ENCODE data around the gene PRG3. TPM values are rescaled to one million over a fixed set of nuclear protein-coding genes. Genes with fewer than 3 reads are reported as not detected.

The PRG3 gene
- total and polyA plus RNA-seq, 9 of the 15 experiments (the other 6 are each of a cell fraction or from before 2014, with no cell fraction given) = 0.18 to 0.55 (median 0.38) TPM; not detected in 6

DNA sequence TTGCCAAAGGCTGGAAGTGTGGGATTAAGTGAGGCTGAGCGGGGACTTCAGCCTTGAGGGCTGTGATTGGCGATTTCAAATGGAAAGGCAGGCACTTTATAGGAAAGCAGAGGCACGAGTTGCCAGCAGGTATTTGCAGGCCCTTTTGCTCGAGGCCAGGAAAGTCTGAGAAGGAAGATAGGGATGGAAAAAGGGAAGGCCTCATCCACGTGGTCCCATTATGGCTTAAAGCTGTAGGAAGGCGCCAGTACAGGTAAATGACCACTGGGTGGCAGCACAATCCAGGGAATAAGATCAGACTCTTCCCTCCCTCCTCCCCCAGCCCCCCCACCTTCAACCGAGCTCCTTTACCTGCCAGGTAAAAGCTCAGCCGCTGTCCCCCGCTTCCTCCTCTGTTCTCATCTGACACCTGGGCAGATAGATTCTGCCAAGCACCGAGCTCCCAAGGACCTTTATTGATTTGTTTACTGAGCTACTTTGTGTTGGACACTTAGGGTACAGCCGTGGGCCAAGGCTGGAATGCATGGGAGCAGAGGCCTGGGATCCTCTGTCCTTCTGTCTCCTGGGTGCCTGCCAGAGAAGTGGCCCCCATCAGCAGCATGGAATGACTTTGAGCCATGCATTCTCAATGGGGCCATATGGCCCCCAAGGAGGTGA is 35.3 kb downstream of the PRG3 start (continued):
- TF ChIP-seq BHLHE40 (IDR thresholded peaks at IDR 0.05; ENCODE audit: low read length) (no peak), ELF2 (CRISPR knock-in tag; IDR thresholded peaks at IDR 0.05) (no peak), TFAM (CRISPR knock-in tag; conservative IDR thresholded peaks at IDR 0.05) (no peak), JUND (IDR thresholded peaks at IDR 0.05; ENCODE audit: borderline replicate concordance, low read depth, low read length) (no peak), JUND (tag; IDR thresholded peaks at IDR 0.05; ENCODE audit: borderline replicate concordance, low read depth, low read length) (no peak), NFRKB (IDR thresholded peaks at IDR 0.05; ENCODE audit: low read depth) (no peak), ZEB2 (IDR thresholded peaks at IDR 0.05) (no peak), NCOA6 (IDR thresholded peaks at IDR 0.05) (no peak), PHF21A (IDR thresholded peaks at IDR 0.05; ENCODE audit: borderline replicate concordance, low read depth) (no peak), ZNF121 (CRISPR knock-in tag; conservative IDR thresholded peaks at IDR 0.05) (no peak), TOE1 (IDR thresholded peaks at IDR 0.05; ENCODE audit: borderline replicate concordance) (no peak), TOE1 (CRISPR knock-in tag; IDR thresholded peaks at IDR 0.05; ENCODE audit: borderline replicate concordance, low read depth) (no peak), FOXP1 (CRISPR knock-in tag; IDR thresholded peaks at IDR 0.05) (no peak), NR2C2 (CRISPR knock-in tag; IDR thresholded peaks at IDR 0.05) (no peak), NR2C2 (tag; IDR thresholded peaks at IDR 0.05) (no peak)
- TF ChIP-seq, protein P1, sequence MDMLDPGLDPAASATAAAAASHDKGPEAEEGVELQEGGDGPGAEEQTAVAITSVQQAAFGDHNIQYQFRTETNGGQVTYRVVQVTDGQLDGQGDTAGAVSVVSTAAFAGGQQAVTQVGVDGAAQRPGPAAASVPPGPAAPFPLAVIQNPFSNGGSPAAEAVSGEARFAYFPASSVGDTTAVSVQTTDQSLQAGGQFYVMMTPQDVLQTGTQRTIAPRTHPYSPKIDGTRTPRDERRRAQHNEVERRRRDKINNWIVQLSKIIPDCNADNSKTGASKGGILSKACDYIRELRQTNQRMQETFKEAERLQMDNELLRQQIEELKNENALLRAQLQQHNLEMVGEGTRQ (CRISPR knock-in tag; IDR thresholded peaks at IDR 0.05) = peak; percentile 26; the same call in 1 of the 2 replicates
- TF ChIP-seq, protein P2, sequence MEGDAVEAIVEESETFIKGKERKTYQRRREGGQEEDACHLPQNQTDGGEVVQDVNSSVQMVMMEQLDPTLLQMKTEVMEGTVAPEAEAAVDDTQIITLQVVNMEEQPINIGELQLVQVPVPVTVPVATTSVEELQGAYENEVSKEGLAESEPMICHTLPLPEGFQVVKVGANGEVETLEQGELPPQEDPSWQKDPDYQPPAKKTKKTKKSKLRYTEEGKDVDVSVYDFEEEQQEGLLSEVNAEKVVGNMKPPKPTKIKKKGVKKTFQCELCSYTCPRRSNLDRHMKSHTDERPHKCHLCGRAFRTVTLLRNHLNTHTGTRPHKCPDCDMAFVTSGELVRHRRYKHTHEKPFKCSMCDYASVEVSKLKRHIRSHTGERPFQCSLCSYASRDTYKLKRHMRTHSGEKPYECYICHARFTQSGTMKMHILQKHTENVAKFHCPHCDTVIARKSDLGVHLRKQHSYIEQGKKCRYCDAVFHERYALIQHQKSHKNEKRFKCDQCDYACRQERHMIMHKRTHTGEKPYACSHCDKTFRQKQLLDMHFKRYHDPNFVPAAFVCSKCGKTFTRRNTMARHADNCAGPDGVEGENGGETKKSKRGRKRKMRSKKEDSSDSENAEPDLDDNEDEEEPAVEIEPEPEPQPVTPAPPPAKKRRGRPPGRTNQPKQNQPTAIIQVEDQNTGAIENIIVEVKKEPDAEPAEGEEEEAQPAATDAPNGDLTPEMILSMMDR (IDR thresholded peaks at IDR 0.05 in 2 of 3, conservative IDR thresholded peaks at IDR 0.05 in 1 of 3; ENCODE audit: insufficient read depth in 2 of 3, low read depth in 1 of 3, low read length in 3 of 3) = peak; percentile 68 to 79 (median 70)
- TF ChIP-seq, protein P3, sequence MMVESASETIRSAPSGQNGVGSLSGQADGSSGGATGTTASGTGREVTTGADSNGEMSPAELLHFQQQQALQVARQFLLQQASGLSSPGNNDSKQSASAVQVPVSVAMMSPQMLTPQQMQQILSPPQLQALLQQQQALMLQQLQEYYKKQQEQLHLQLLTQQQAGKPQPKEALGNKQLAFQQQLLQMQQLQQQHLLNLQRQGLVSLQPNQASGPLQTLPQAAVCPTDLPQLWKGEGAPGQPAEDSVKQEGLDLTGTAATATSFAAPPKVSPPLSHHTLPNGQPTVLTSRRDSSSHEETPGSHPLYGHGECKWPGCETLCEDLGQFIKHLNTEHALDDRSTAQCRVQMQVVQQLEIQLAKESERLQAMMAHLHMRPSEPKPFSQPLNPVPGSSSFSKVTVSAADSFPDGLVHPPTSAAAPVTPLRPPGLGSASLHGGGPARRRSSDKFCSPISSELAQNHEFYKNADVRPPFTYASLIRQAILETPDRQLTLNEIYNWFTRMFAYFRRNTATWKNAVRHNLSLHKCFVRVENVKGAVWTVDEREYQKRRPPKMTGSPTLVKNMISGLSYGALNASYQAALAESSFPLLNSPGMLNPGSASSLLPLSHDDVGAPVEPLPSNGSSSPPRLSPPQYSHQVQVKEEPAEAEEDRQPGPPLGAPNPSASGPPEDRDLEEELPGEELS (CRISPR knock-in tag; IDR thresholded peaks at IDR 0.05; ENCODE audit: borderline replicate concordance) = no peak
- TF ChIP-seq, protein P4, sequence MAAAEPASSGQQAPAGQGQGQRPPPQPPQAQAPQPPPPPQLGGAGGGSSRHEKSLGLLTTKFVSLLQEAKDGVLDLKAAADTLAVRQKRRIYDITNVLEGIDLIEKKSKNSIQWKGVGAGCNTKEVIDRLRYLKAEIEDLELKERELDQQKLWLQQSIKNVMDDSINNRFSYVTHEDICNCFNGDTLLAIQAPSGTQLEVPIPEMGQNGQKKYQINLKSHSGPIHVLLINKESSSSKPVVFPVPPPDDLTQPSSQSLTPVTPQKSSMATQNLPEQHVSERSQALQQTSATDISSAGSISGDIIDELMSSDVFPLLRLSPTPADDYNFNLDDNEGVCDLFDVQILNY (CRISPR knock-in tag; IDR thresholded peaks at IDR 0.05) = no peak
- TF ChIP-seq, protein P5, sequence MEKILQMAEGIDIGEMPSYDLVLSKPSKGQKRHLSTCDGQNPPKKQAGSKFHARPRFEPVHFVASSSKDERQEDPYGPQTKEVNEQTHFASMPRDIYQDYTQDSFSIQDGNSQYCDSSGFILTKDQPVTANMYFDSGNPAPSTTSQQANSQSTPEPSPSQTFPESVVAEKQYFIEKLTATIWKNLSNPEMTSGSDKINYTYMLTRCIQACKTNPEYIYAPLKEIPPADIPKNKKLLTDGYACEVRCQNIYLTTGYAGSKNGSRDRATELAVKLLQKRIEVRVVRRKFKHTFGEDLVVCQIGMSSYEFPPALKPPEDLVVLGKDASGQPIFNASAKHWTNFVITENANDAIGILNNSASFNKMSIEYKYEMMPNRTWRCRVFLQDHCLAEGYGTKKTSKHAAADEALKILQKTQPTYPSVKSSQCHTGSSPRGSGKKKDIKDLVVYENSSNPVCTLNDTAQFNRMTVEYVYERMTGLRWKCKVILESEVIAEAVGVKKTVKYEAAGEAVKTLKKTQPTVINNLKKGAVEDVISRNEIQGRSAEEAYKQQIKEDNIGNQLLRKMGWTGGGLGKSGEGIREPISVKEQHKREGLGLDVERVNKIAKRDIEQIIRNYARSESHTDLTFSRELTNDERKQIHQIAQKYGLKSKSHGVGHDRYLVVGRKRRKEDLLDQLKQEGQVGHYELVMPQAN (IDR thresholded peaks at IDR 0.05; ENCODE audit: borderline replicate concordance) = no peak
- TF ChIP-seq, protein P6, sequence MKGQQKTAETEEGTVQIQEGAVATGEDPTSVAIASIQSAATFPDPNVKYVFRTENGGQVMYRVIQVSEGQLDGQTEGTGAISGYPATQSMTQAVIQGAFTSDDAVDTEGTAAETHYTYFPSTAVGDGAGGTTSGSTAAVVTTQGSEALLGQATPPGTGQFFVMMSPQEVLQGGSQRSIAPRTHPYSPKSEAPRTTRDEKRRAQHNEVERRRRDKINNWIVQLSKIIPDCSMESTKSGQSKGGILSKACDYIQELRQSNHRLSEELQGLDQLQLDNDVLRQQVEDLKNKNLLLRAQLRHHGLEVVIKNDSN (CRISPR knock-in tag; IDR thresholded peaks at IDR 0.05) = 0 out of 2 replicates have a peak, but pooled peaks have one; percentile 39

Data from K562 (cell line).